SK-N-SH (cell line): ENCODE measurements around the gene CXCL16. TPM values are rescaled to one million over a fixed set of nuclear protein-coding genes. Genes with fewer than 3 reads are reported as not detected.

Experiments used
- CTCF ChIA-PET: fragments of 300-600, 350-600 bp; formaldehyde crosslinking; extraction: SDS; loops from one replicate; lab custom pipeline; 2021; lab: Yijun Ruan, JAX
- POLR2A ChIA-PET: fragments of 350-600 bp; sonication (Branson Sonifier 250); formaldehyde crosslinking; extraction: SDS; loops from one replicate; lab custom pipeline; 2020; ENCODE audit warnings: antibody characterized with exemption, inconsistent platforms; lab: Yijun Ruan, JAX
- DNase-seq: peaks from one replicate; pipeline ENCODE4 v3.0.0; 2012
- H2AFZ ChIP-seq: fragments of 200-600 bp; sonication (generic); 2 replicates; pipeline ENCODE4 v1.8.1; 2016; ENCODE audit warnings: antibody characterized with exemption, mild to moderate bottlenecking, low read depth
- H3F3A ChIP-seq: fragments of 200-600 bp; sonication (generic); replicated peaks from 2 replicates; pipeline ENCODE3; 2016; ENCODE audit warnings: antibody characterized with exemption, mild to moderate bottlenecking; ENCODE audit not compliant: insufficient read depth
- H3K27ac ChIP-seq, 2 experiments: fragments of 200-500 bp in 1 of 2; fragments of 200-600 bp in 1 of 2; sonication (Bioruptor generic) in 1 of 2; sonication (generic), shearing (Covaris generic) in 1 of 2; 2 replicates each; pipeline versions ENCODE4 v1.5.1 to v1.6.1; 2014 to 2016; ENCODE audit warnings: low read depth in 2 of 2, inconsistent platforms in 1 of 2, low read length in 1 of 2, mild to moderate bottlenecking in 1 of 2, mixed read lengths in 1 of 2
- H3K27me3 ChIP-seq: fragments of 200-600 bp; sonication (generic), shearing (Covaris generic); 2 replicates; pipeline ENCODE4 v1.6.1; 2016; ENCODE audit warnings: mixed run types; ENCODE audit not compliant: insufficient read depth
- H3K36me3 ChIP-seq, 2 experiments: fragments of 200-500 bp in 1 of 2; fragments of 200-600 bp in 1 of 2; sonication (Bioruptor generic) in 1 of 2; sonication (generic) in 1 of 2; replicated peaks in 1 of 2; 2 replicates each; pipeline versions ENCODE3 to v1.5.1; 2014 to 2016; ENCODE audit warnings: low read length in 1 of 2, mild to moderate bottlenecking in 1 of 2; ENCODE audit not compliant: insufficient read depth in 2 of 2, control insufficient read depth in 1 of 2
- H3K4me1 ChIP-seq, 2 experiments: fragments of 200-500 bp in 1 of 2; fragments of 200-600 bp in 1 of 2; sonication (Bioruptor generic) in 1 of 2; sonication (generic), shearing (Covaris generic) in 1 of 2; 2 replicates each; pipeline versions ENCODE4 v1.5.1 to v1.6.1; 2014 to 2016; ENCODE audit warnings: low read depth in 1 of 2, low read length in 1 of 2, mixed run types in 1 of 2; ENCODE audit not compliant: insufficient read depth in 2 of 2, control insufficient read depth in 1 of 2
- H3K4me2 ChIP-seq: fragments of 200-600 bp; sonication (generic), shearing (Covaris generic); 2 replicates; pipeline ENCODE4 v1.6.1; 2017; ENCODE audit warnings: mixed run types
- H3K4me3 ChIP-seq, 2 experiments: fragments of 200-500 bp in 1 of 2; fragments of 200-600 bp in 1 of 2; sonication (Bioruptor generic) in 1 of 2; sonication (generic), shearing (Covaris generic) in 1 of 2; 2 replicates each; pipeline versions ENCODE4 v1.5.1 to v1.8.1; 2014 to 2016; ENCODE audit warnings: low read depth in 2 of 2, inconsistent platforms in 1 of 2, low read length in 1 of 2, mild to moderate bottlenecking in 1 of 2, mixed read lengths in 1 of 2, moderate library complexity in 1 of 2
- H3K79me2 ChIP-seq: fragments of 200-600 bp; sonication (generic); 2 replicates; pipeline ENCODE4 v1.8.1; 2017; ENCODE audit warnings: mild to moderate bottlenecking; ENCODE audit not compliant: insufficient read depth
- H3K9ac ChIP-seq: fragments of 200-600 bp; sonication (generic); 2 replicates; pipeline ENCODE4 v1.6.1; 2017; ENCODE audit warnings: mixed run types
- H3K9me2 ChIP-seq: fragments of 200-600 bp; sonication (generic); 2 replicates; pipeline ENCODE4 v1.6.1; 2017; ENCODE audit warnings: mixed run types
- H3K9me3 ChIP-seq: fragments of 200-600 bp; sonication (generic); 2 replicates; pipeline ENCODE4 v1.6.1; 2017; ENCODE audit warnings: mixed run types, mild to moderate bottlenecking, moderate library complexity
- H4K20me1 ChIP-seq: fragments of 200-600 bp; sonication (generic); 2 replicates; pipeline ENCODE4 v1.6.1; 2017; ENCODE audit warnings: mild to moderate bottlenecking, mixed run types; ENCODE audit not compliant: insufficient read depth
- FOSL2 ChIP-seq: IDR thresholded peaks from 2 replicates; pipeline ENCODE4 v1.4.0; 2012; ENCODE audit warnings: low read depth, mild to moderate bottlenecking, moderate library complexity, borderline replicate concordance
- GABPA ChIP-seq: IDR thresholded peaks from 2 replicates; pipeline ENCODE4 v1.4.0; 2012; ENCODE audit warnings: low read depth, mild to moderate bottlenecking
- GATA2 ChIP-seq: sonication (generic); formaldehyde crosslinking; IDR thresholded peaks from 2 replicates; pipeline ENCODE4 v1.5.0; 2020; ENCODE audit warnings: mild to moderate bottlenecking, missing genetic modification reagents
- RCOR1 ChIP-seq: fragments of 150-350 bp; IDR thresholded peaks from 2 replicates; pipeline ENCODE4 v1.6.1; 2017; ENCODE audit warnings: antibody characterized with exemption, low read length
- SIN3A ChIP-seq: IDR thresholded peaks from 2 replicates; pipeline ENCODE4 v1.6.1; 2012; ENCODE audit warnings: low read depth, mild to moderate bottlenecking, low read length, moderate library complexity, borderline replicate concordance
- TEAD4 ChIP-seq: IDR thresholded peaks from 2 replicates; pipeline ENCODE4 v1.4.0; 2012; ENCODE audit warnings: mild to moderate bottlenecking, borderline replicate concordance; ENCODE audit not compliant: insufficient read depth
- WGBS: methylation state at CpG from one replicate; pipeline ENCODE4 v1.1.6; 2017; ENCODE audit warnings: low lambda C conversion rate; 5-methylcytosine and 5-hydroxymethylcytosine counted together
- polyA plus RNA-seq, 3 experiments: library from polyadenylated mRNA; depleted of rRNA; stranded (reverse); fragments of >200 nt; gene quantifications; 2 replicates each; pipeline ENCODE4 v1.2.3, GENCODE V29; 2012
- TF ChIP-seq, protein P1 (sequence below): IDR thresholded peaks from 2 replicates; pipeline ENCODE4 v1.4.0; 2012; ENCODE audit warnings: low read depth, borderline replicate concordance
- TF ChIP-seq, protein P2 (sequence below): IDR thresholded peaks from 2 replicates; pipeline ENCODE4; 2012

The CXCL16 gene
- polyA plus RNA-seq, 1 of the 3 experiments (the other 2 are of a cell fraction) = 4.3 TPM

DNA sequence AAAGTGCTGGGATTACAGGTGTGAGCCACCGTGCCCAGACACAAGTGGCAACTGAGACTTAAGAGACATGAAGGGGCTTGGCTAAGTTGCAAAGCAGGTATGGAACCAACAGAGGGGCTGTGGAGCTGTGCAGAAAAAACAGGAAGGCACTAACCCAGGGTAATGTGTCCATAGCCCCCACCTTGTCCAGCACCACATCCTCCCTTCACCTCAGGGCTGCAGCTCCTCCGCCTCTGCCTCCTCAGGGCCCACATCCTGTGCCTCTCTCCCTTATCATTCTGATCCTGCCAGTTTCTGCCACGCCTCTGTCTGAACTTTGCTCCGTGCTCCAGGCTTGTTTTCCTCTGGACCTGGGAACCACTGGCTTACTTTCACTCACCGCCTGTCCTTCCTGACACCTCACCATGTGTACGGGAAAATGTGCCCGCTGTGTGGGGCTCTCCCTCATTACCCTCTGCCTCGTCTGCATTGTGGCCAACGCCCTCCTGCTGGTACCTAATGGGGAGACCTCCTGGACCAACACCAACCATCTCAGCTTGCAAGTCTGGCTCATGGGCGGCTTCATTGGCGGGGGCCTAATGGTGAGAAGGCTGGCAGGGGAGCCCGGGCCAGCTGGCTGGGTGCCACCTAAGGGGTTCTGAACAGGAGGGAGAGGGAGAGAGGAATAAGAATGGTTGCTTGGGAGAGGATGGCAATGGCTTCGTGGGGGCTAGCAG lies 31.9 kb upstream of the CXCL16 start, which contains the start of gene TM4SF5:
TSS of gene TM4SF5 (plus strand) at position 368 of the 716 bp plus-strand sequence. CDS start at position 405, 37 bp downstream.
- Histone ChIP-seq H3K36me3 (no peaks in the 10 kb centered on the region), H3K4me1 (peaks cover 0 to 10% of the 10 kb centered on the region in 2 experiments; a peak in 1 of 4 replicates), H3K79me2 (no peaks in the 10 kb centered on the region), H3K27me3 (peaks cover 41% of the 10 kb centered on the region), H4K20me1 (no peaks in the 10 kb centered on the region), H3K4me3 (no peak within 1 kb of the TSS), H2AFZ (no peak within 1 kb of the TSS), H3K9ac (no peak within 1 kb of the TSS), H3K9me2 (no peaks in the 10 kb centered on the region), H3K4me2 (no peak within 1 kb of the TSS), H3K9me3 (no peaks in the 10 kb centered on the region), H3K27ac (no peak within 1 kb of the TSS)
- DNase-seq = peak; percentile 37
- CTCF ChIA-PET = interaction anchor here (0.9 to 3.4 kb wide), 4 partner anchors 14 to 132 kb away, joined by 3 to 21 read pairs (median 4); partner anchors contain the start of genes CHRNE and GLTPD2
- 24% methylated on average over 13 of the region's 13 CpGs for WGBS
- POLR2A ChIA-PET = interaction anchor here (0.5 to 1.3 kb wide), 3 partner anchors 14 to 721 kb away, joined by 3 to 4 read pairs (median 3); no protein-coding TSS in a partner anchor
- TF ChIP-seq, protein P1, sequence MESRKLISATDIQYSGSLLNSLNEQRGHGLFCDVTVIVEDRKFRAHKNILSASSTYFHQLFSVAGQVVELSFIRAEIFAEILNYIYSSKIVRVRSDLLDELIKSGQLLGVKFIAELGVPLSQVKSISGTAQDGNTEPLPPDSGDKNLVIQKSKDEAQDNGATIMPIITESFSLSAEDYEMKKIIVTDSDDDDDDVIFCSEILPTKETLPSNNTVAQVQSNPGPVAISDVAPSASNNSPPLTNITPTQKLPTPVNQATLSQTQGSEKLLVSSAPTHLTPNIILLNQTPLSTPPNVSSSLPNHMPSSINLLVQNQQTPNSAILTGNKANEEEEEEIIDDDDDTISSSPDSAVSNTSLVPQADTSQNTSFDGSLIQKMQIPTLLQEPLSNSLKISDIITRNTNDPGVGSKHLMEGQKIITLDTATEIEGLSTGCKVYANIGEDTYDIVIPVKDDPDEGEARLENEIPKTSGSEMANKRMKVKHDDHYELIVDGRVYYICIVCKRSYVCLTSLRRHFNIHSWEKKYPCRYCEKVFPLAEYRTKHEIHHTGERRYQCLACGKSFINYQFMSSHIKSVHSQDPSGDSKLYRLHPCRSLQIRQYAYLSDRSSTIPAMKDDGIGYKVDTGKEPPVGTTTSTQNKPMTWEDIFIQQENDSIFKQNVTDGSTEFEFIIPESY = no peak
- TF ChIP-seq GABPA (no peak), SIN3A (no peak), FOSL2 (no peak), GATA2 (CRISPR knock-in tag) (no peak)
- TF ChIP-seq, all 33 proteins: peak for 0
- no peaks in the 10 kb centered on the region for H3F3A ChIP-seq

DNA sequence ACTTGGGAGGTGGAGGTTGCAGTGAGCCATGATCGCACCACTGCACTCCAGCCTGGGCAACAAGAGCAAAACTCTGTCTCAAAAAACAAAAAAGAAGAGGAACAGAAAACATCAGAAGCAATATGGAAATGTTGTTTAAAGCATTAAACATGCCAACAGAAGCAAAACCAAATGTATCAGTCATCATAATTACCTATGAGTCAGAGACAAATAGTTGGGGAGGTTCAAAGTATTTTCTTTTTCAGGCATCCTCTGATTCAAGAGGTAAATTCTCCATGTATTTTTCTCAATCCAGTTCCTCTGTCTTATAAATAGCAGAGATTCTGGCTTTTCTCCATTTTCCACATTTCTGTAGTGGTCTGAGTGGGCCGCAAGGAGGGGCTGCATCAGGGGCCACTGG lies 29.9 kb upstream of the CXCL16 start:
- H4K20me1 ChIP-seq = no peaks in the 10 kb centered on the region
- no peak overlapping the region for H3K27ac ChIP-seq
- H3K9ac ChIP-seq = no peak overlapping the region
- no peaks in the 10 kb centered on the region for H3K36me3 ChIP-seq
- no peak overlapping the region for H2AFZ ChIP-seq
- no peaks in the 10 kb centered on the region for H3K9me3 ChIP-seq
- ChIA-PET POLR2A (no interaction called here), CTCF (interaction anchor here (1.8 kb wide), 1 partner anchor 134 kb away, joined by 5 read pairs; the partner anchor contains the start of gene CHRNE)
- H3K9me2 ChIP-seq = no peaks in the 10 kb centered on the region
- H3F3A ChIP-seq = no peaks in the 10 kb centered on the region
- H3K27me3 ChIP-seq = peaks cover 36% of the 10 kb centered on the region
- DNase-seq = no peak
- H3K4me1 ChIP-seq = peaks cover 0 to 10% of the 10 kb centered on the region in 2 experiments; a peak in 1 of 4 replicates
- WGBS = 70% methylated on average over 2 of the region's 2 CpGs
- H3K79me2 ChIP-seq = no peaks in the 10 kb centered on the region
- TF ChIP-seq, protein P2, sequence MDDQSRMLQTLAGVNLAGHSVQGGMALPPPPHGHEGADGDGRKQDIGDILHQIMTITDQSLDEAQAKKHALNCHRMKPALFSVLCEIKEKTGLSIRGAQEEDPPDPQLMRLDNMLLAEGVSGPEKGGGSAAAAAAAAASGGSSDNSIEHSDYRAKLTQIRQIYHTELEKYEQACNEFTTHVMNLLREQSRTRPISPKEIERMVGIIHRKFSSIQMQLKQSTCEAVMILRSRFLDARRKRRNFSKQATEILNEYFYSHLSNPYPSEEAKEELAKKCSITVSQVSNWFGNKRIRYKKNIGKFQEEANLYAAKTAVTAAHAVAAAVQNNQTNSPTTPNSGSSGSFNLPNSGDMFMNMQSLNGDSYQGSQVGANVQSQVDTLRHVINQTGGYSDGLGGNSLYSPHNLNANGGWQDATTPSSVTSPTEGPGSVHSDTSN = peak; percentile 12; the same call in 1 of the 2 replicates
- TF ChIP-seq TEAD4 (no peak), SIN3A (no peak), RCOR1 (no peak), FOSL2 (peak; percentile 17; the same call in 1 of the 2 replicates)
- no peak overlapping the region for H3K4me3 ChIP-seq
- H3K4me2 ChIP-seq = no peak overlapping the region
